Measurements from ENCODE around the gene MAGED2. TPM values are rescaled to one million over a fixed set of nuclear protein-coding genes. Genes with fewer than 3 reads are reported as not detected.

Gene MAGED2
- total and polyA plus RNA-seq, 10 of the 15 experiments (the other 5 are each of a cell fraction or from before 2014, with no cell fraction given) = 25.6 to 47.8 (median 38.4) TPM

GRCh38 chrX:54820737-54821136 is 13.2 kb downstream of the MAGED2 start (continued):
- TF ChIP-seq REST (IDR thresholded peaks at IDR 0.05; ENCODE audit: low read depth, low read length) (no peak), POLR2A (IDR thresholded peaks at IDR 0.05; ENCODE audit: low read depth, low read length) (no peak), POLR2AphosphoS5 (IDR thresholded peaks at IDR 0.05; ENCODE audit: low read length) (no peak), CTCF (IDR thresholded peaks at IDR 0.05 in 2 of 3, conservative IDR thresholded peaks at IDR 0.05 in 1 of 3; ENCODE audit: control insufficient read depth in 2 of 3, extremely low read depth in 1 of 3, insufficient read depth in 1 of 3, low read depth in 3 of 3, low read length in 3 of 3) (no peak), STAT1 (conservative IDR thresholded peaks at IDR 0.05) (no peak)

GRCh38 chrX:54821310-54821709 is 13.8 kb downstream of the MAGED2 start:
- no peak for DNase-seq (ENCODE audit: low read depth, low spot score)
- WGBS (ENCODE audit: insufficient coverage, insufficient replicate concordance, low lambda C conversion rate, missing lambda C conversion rate) = 7% methylated on average over 2 of the region's 2 CpGs
- ATAC-seq = no peak
- Histone ChIP-seq H3K27ac (ENCODE audit: control insufficient read depth, insufficient read depth) (no peak overlapping the region), H3K9ac (ENCODE audit: control insufficient read depth, insufficient read depth, low read length) (no peak overlapping the region), H3K9me3 (replicated peaks; ENCODE audit: control insufficient read depth, insufficient read depth, low read length) (no peaks in the 10 kb centered on the region), H3K4me1 (ENCODE audit: control insufficient read depth, insufficient read depth, low read length) (no peaks in the 10 kb centered on the region), H3K4me2 (ENCODE audit: control insufficient read depth, insufficient read depth) (no peak overlapping the region), H4K20me1 (ENCODE audit: control insufficient read depth, insufficient read depth) (no peaks in the 10 kb centered on the region), H3K36me3 (ENCODE audit: control insufficient read depth in 2 of 2, insufficient read depth in 2 of 2, low read length in 1 of 2) (no peaks in the 10 kb centered on the region), H3K27me3 (replicated peaks in 1 of 2; ENCODE audit: control insufficient read depth in 2 of 2, insufficient read depth in 2 of 2, low read length in 1 of 2) (no peaks in the 10 kb centered on the region), H3K79me2 (ENCODE audit: control insufficient read depth, insufficient read depth, low read length) (no peaks in the 10 kb centered on the region), H2AFZ (ENCODE audit: control insufficient read depth, low read depth, low read length) (no peak overlapping the region), H3K4me3 (no peak overlapping the region)
- POLR2A ChIA-PET = no interaction called here
- SMC1A ChIA-PET (ENCODE audit: uncharacterized antibody, unreplicated experiment) = no interaction called here
- RAD21 ChIA-PET (ENCODE audit: unreplicated experiment) = no interaction called here
- intact Hi-C loops (cut with micrococcal nuclease; ENCODE audit: unreplicated experiment) (no loop called here), in situ Hi-C loops (cut with MboI) (no loop called here)
- BruUV-seq (replicated peaks) = no TSS peak
- FAIRE-seq = no peak
- CTCF ChIA-PET = no interaction called here
- TF ChIP-seq CHD4 (IDR thresholded peaks at IDR 0.05) (no peak), POLR2AphosphoS2 (IDR thresholded peaks at IDR 0.05; ENCODE audit: low read depth, low read length) (no peak), BCL3 (IDR thresholded peaks at IDR 0.05; ENCODE audit: borderline replicate concordance, insufficient read depth, low read depth, low read length, poor library complexity, severe bottlenecking) (no peak), ZNF274 (IDR thresholded peaks at IDR 0.05; ENCODE audit: insufficient read depth, insufficient read length) (no peak), SRF (IDR thresholded peaks at IDR 0.05; ENCODE audit: low read depth in 2 of 2, low read length in 2 of 2) (no peak), NFIC (IDR thresholded peaks at IDR 0.05; ENCODE audit: low read depth, low read length) (no peak), ETV6 (conservative IDR thresholded peaks at IDR 0.05 in 1 of 2, IDR thresholded peaks at IDR 0.05 in 1 of 2; ENCODE audit: borderline replicate concordance in 1 of 2, low read depth in 1 of 2) (no peak), POU2F2 (IDR thresholded peaks at IDR 0.05; ENCODE audit: borderline replicate concordance, low read depth, low read length) (no peak), RUNX3 (IDR thresholded peaks at IDR 0.05; ENCODE audit: low read length) (no peak)

All from GM12878 (cell line).